Measurements from ENCODE around the gene CENATAC. TPM values are rescaled to one million over a fixed set of nuclear protein-coding genes. Genes with fewer than 3 reads are reported as not detected.

The CENATAC gene
- total RNA-seq, 1 experiment from 2014 or later = 61.7 TPM

DNA sequence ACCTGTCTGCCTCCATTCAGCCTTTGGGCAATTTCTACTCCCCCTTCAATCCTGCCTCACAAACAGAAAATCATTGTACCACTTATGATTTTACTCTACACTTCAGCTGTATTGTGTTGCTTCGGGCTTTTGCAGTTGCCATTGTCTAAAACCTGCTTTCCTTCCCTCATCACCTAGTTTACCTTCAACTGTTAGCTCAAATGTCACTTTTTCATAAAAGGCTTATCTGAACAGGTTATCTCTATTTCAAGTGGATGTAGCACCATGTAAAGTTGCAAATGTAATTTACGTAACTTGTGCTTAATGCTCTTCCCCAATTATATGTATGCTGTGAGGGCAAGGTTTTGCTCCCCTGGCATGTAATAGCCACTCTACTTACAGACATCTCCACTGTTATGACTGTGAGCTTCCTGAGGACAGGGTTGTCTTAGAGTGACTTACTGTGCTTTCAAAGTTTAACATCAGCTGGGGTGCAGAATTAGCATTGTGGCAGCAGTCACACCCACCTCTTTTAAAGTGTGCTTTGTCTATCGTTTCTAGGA is 14.8 kb downstream of the CENATAC start:
- no peak overlapping the region for H3K4me2 ChIP-seq
- no peak for DNase-seq
- no peaks in the 10 kb centered on the region for H3K27me3 ChIP-seq (ENCODE audit: insufficient read depth, low read depth)
- POLR2A ChIA-PET (ENCODE audit: unreplicated experiment) = interaction anchor here (0.7 kb wide), 1 partner anchor 389 kb away, joined by 12 read pairs; no protein-coding TSS in a partner anchor
- CTCF ChIA-PET = interaction anchor here (0.7 kb wide), 1 partner anchor 122 kb away, joined by 4 read pairs; no protein-coding TSS in a partner anchor
- H3F3A ChIP-seq (ENCODE audit: insufficient read depth, low read depth) = peaks cover 82% of the 10 kb centered on the region
- H3K4me3 ChIP-seq = no peak overlapping the region
- peaks cover 38% of the 10 kb centered on the region for H4K20me1 ChIP-seq (ENCODE audit: insufficient read depth)
- H3K36me3 ChIP-seq (ENCODE audit: low read depth) = peaks cover 46% of the 10 kb centered on the region
- no peaks in the 10 kb centered on the region for H3K9me3 ChIP-seq (ENCODE audit: insufficient read depth, low read depth)
- TF ChIP-seq EZH2 (IDR thresholded peaks at IDR 0.05; ENCODE audit: low read depth) = no peak
- H2AFZ ChIP-seq = no peak overlapping the region
- intact Hi-C loops (cut with micrococcal nuclease; ENCODE audit: unreplicated experiment) = no loop called here
- H3K79me2 ChIP-seq (ENCODE audit: low read depth) = peaks cover 35% of the 10 kb centered on the region
- H3K4me1 ChIP-seq (replicated peaks; ENCODE audit: insufficient read depth) = peaks cover 18% of the 10 kb centered on the region
- H3K9me2 ChIP-seq (ENCODE audit: insufficient read depth) = no peaks in the 10 kb centered on the region
- BruUV-seq (replicated peaks) = no TSS peak
- H3K27ac ChIP-seq = no peak overlapping the region; the same call in 1 of the 2 replicates

DNA sequence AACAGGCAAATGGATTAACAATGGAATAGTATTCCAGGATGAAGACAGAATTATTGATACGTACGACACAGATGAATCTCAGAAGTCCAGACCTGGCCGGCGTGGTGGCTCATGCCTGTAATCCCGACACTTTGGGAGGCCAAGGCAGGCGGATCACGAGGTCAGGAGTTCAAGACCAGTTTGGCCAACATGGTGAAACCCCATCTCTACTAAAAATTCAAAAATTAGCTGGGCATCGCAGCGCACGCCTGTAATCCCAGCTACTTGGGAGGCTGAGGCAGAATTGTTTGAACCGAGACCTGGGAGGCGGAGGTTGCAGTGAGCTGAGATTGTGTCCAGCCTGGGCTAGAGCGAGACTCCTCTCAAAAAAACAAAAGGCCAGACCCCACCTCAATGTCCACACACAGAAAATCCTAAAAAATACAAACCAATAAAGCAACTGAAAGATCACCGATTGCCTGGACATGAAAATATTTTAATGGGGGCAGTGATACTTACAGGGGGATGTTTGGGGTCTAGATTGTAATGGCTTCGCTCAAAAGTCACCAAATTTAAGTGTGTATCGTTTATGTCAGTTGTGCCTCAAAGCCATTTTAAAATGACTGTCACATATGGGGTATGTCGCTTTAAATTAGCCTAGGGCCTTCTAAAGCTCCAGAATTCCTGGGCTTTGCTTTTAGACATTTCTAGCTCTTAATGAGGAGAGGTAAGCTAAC is 16.4 kb downstream of the CENATAC start:
- peaks cover 96% of the 10 kb centered on the region for H3F3A ChIP-seq (ENCODE audit: insufficient read depth, low read depth)
- H3K36me3 ChIP-seq (ENCODE audit: low read depth) = peaks cover 47% of the 10 kb centered on the region
- H3K9me2 ChIP-seq (ENCODE audit: insufficient read depth) = no peaks in the 10 kb centered on the region
- H4K20me1 ChIP-seq (ENCODE audit: insufficient read depth) = peaks cover 38% of the 10 kb centered on the region
- CTCF ChIA-PET = no interaction called here
- no peaks in the 10 kb centered on the region for H3K9me3 ChIP-seq (ENCODE audit: insufficient read depth, low read depth)
- H3K4me2 ChIP-seq = no peak overlapping the region
- H3K4me1 ChIP-seq (replicated peaks; ENCODE audit: insufficient read depth) = peaks cover 18% of the 10 kb centered on the region
- BruUV-seq (replicated peaks) = no TSS peak
- H3K4me3 ChIP-seq = no peak overlapping the region
- POLR2A ChIA-PET (ENCODE audit: unreplicated experiment) = no interaction called here
- no peaks in the 10 kb centered on the region for H3K27me3 ChIP-seq (ENCODE audit: insufficient read depth, low read depth)
- peak overlapping the region; percentile 24; the same call in 1 of the 2 replicates for H3K27ac ChIP-seq
- TF ChIP-seq, protein P1, sequence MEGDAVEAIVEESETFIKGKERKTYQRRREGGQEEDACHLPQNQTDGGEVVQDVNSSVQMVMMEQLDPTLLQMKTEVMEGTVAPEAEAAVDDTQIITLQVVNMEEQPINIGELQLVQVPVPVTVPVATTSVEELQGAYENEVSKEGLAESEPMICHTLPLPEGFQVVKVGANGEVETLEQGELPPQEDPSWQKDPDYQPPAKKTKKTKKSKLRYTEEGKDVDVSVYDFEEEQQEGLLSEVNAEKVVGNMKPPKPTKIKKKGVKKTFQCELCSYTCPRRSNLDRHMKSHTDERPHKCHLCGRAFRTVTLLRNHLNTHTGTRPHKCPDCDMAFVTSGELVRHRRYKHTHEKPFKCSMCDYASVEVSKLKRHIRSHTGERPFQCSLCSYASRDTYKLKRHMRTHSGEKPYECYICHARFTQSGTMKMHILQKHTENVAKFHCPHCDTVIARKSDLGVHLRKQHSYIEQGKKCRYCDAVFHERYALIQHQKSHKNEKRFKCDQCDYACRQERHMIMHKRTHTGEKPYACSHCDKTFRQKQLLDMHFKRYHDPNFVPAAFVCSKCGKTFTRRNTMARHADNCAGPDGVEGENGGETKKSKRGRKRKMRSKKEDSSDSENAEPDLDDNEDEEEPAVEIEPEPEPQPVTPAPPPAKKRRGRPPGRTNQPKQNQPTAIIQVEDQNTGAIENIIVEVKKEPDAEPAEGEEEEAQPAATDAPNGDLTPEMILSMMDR (conservative IDR thresholded peaks at IDR 0.05) = no peak
- TF ChIP-seq EZH2 (IDR thresholded peaks at IDR 0.05; ENCODE audit: low read depth) = no peak
- DNase-seq = no peak
- H3K79me2 ChIP-seq (ENCODE audit: low read depth) = peaks cover 48% of the 10 kb centered on the region
- no peak overlapping the region for H2AFZ ChIP-seq
- intact Hi-C loops (cut with micrococcal nuclease; ENCODE audit: unreplicated experiment) = no loop called here

DNA sequence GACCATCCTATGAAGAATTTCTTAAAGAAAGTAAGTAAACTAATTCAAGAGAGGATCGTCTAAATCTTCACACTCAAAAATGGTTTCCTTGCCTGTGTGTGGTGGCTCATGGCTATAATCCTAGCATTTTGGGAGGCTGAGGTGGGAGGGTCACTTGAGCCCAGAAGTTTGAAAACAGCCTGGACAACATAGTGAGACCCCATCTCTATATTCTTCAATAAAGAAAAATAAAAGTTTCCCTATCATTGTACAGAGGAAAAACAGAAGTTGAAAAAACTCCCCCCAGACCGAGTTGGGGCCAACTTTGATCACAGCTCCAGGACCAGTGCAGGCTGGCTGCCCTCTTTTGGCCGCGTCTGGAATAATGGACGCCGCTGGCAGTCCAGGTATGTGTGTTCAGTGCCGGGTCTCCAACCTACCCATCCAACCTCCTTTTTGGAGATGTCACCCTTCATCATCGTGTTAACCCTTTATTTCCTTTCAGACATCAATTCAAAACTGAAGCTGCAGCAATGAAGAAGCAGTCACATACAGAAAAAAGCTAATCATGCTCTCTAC is 17.2 kb downstream of the CENATAC start:
- CTCF ChIA-PET = no interaction called here
- DNase-seq = peak in 1 of 2 experiments; percentile 24

More for the DNA sequence above, 17.2 kb downstream of the CENATAC start:
- Histone ChIP-seq H3K9me2 (ENCODE audit: insufficient read depth) (no peaks in the 10 kb centered on the region), H3K27ac (peak overlapping the region; percentile 24; the same call in 1 of the 2 replicates), H3F3A (ENCODE audit: insufficient read depth, low read depth) (peaks cover 90% of the 10 kb centered on the region), H3K36me3 (ENCODE audit: low read depth) (peaks cover 47% of the 10 kb centered on the region), H3K27me3 (ENCODE audit: insufficient read depth, low read depth) (no peaks in the 10 kb centered on the region), H2AFZ (no peak overlapping the region), H4K20me1 (ENCODE audit: insufficient read depth) (peaks cover 38% of the 10 kb centered on the region), H3K4me3 (no peak overlapping the region; the same call in 1 of the 2 replicates), H3K4me1 (replicated peaks; ENCODE audit: insufficient read depth) (peaks cover 23% of the 10 kb centered on the region), H3K9me3 (ENCODE audit: insufficient read depth, low read depth) (no peaks in the 10 kb centered on the region), H3K79me2 (ENCODE audit: low read depth) (peaks cover 55% of the 10 kb centered on the region), H3K4me2 (no peak overlapping the region; the same call in 1 of the 2 replicates)
- no TSS peak for BruUV-seq (replicated peaks)
- intact Hi-C loops (cut with micrococcal nuclease; ENCODE audit: unreplicated experiment) = loop anchor here (5.0 kb wide), 2 partner anchors 182 to 307 kb away; no protein-coding TSS in a partner anchor
- TF ChIP-seq, protein P1 (conservative IDR thresholded peaks at IDR 0.05) = peak; percentile 42; the same call in 1 of the 2 replicates
- TF ChIP-seq EZH2 (IDR thresholded peaks at IDR 0.05; ENCODE audit: low read depth) = no peak
- POLR2A ChIA-PET (ENCODE audit: unreplicated experiment) = interaction anchor here (0.6 kb wide), 2 partner anchors 103 to 326 kb away, joined by 5 to 6 read pairs; no protein-coding TSS in a partner anchor

All from PC-9 (cell line).